Stimulated activated CD8-positive, alpha-beta memory T cell treated with anti-CD3 and anti-CD28 coated beads, Interleukin-7, amount 100 ng/mL, for 1 hour (primary cell): ENCODE measurements around the gene SAPCD2.

Experiments used
- DNase-seq, 2 donors: peaks; one replicate each; pipeline ENCODE4 v3.0.0-alpha.2; 2020; ENCODE audit warnings: low read depth in 2 of 2

Gene SAPCD2

GRCh38 chr9:137107312-137107921, 37.1 kb upstream of the SAPCD2 start:
- DNase-seq, result no peak

GRCh38 chr9:137106662-137107250, 36.4 kb upstream of the SAPCD2 start:
- no peak for DNase-seq

- DNase-seq, result no peak
Observed at GRCh38 chr9:137105814-137106661, 35.7 kb upstream of the SAPCD2 start.

DNA sequence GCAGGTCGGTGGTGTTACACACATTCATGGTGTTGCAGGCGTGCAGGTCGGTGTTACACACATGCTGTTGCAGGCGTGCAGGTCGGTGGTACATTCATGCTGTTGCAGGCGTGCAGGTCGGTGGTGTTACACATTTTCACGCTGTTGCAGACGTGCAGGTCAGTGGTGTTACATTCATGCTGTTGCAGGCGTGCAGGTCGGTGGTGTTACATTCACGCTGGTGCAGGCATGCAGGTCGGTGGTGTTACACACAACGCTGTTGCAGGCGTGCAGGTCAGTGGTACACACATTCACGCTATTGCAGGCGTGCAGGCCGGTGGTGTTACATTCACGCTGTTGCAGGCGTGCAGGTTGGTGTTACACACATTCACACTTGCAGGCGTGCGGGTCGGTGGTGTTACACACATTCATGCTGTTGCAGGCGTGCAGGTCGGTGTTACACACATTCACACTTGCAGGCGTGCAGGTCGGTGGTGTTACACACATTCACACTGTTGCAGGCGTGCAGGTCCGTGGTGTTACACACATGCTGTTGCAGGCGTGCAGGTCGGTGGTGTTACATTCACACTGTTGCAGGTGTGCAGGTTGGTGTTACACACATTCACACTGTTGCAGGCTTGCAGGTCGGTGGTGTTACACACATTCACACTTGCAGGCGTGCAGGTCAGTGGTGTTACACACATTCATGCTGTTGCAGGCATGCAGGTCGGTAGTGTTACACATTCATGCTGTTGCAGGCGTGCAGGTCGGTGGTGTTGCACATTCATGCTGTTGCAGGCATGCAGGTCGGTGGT, 33.0 kb upstream of the SAPCD2 start:
- DNase-seq, result no peak

DNA sequence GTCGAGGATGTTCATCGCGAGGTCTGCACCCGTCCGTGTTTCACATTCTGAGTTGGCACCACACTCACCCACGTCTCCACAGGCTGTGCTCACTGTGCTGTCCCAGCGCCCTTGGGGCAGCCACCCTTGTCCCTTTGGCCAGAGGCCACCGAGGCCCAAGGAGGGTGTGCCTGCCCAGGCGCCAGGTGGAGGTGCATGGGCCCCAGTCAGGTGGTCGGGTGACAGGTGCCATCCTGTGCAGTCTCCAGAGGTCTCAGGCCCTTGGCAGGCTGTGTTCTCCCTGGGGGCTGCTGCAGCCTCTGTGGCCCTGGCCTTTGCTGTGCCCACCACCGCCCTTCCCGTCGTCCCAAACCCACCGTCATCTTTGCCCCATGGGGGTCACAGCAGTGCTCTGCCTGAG, 28.9 kb upstream of the SAPCD2 start:
- DNase-seq, result no peak

DNA sequence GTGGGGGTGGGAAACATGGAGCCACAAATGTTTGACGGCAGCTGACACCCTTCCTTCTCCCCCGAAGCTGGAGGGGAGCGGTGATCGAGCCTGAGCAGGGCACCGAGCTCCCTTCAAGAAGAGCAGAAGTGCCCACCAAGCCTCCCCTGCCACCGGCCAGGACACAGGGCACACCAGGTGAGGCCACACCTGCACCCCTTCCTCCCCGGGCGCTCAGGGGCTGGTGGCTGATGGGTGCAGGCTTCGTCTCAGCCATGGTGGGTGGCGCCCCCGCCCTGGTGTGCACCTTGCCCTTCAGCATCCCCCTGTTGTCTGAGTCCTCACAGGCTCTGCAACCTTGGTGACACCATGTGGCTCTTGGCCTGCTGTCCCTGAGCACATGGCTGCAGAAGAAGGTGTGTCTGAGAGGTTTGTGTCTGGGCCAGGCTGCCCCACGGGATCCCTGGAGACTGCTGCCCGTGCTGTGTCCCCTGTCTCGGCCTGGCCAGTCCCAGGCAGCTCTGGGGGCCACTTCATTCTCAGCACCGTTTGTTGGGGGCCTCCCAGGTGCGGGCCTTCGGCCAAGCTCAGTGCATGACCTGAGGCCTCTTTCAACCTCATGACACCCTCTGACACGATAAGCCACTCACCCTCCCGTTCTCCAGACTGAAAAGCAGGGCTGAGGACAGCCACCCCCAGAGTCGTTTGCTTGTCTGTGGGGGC, 27.6 kb upstream of the SAPCD2 start:
- no peak for DNase-seq

GRCh38 chr9:137096785-137097546, 26.6 kb upstream of the SAPCD2 start:
- no peak for DNase-seq

DNA sequence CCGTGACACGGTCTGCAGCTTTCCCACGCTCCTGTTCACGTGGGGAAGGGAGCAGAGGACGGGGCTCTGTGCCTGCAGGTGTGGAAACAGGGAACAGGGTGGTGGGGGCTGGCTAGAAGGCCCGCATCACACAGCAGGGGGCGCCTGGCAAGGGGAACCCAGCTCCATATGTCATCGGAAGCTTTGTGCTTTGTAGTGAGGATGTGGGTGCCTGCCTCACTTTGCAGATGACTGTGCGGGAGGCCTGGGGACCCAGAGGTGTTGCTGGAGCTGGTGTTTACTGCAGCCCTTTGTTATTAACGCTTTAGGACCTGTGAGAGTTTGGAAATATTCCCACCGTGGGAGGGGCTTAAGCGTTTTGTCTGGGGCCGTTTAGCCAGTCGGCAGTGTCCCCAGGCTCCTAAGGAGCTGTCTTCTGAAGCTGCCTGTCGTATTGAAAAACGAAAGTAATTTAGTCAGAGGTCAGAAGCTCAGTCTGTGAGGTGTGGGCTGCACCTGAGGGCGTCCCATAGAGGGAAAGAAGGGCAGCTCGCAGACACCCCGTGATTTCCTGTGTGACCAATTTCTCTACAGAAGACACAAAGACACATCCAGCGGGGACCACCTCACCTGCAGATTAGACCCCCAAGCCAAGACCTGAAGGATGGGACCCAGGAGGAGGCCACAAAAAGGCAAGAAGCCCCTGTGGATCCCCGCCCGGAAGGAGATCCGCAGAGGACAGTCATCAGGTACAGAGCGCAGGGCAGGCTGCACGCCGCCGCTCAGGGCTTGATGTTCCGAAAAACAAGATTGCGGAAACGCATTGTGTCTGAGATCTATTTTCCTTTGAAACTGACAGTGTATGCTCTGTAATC, 25.5 kb upstream of the SAPCD2 start:
- peak; percentile 59 to 68 for DNase-seq

DNA sequence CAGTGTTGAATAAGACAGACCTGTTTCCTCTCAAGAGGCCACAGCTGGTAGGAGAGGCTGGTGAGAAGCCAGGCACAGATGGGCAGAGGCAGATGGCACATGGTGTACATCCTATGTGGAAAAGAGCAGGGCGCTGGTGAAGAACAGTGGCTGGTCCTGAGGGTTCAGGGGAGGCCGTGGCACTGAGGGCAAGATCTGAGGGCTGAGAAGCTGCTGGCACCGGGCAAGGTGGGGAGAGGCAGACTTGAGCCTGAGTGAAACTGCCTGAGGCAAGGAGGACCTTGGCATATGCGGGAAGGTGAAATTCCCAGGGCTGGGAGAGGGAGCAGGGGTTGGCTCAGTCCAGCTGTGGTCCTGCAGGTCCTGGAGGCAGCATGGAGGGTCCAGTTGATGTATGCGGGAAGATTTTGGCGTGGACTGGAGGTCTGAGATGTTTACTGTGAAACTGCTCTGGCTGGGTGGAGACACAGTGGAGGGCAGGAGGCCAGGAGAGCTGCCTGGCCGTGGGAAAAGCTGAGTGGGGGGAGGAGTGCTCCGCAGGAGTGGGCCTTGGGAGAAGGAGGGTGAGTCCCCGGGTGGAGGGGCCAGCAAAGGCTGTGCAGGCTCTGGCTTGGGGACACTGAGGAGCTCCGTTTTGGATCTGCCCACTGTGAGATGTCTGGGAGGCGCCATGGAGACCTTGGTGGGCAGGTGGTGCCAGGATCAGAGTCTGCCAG, 19.0 kb upstream of the SAPCD2 start:
- DNase-seq, result no peak

- DNase-seq, result no peak
Observed at GRCh38 chr9:137088121-137088520, 17.8 kb upstream of the SAPCD2 start.

GRCh38 chr9:137087409-137087925, 17.1 kb upstream of the SAPCD2 start:
- DNase-seq, result no peak

GRCh38 chr9:137086531-137087408, 16.4 kb upstream of the SAPCD2 start, which contains the start of gene MAN1B1:
Gene MAN1B1, plus strand, starts transcription at chr9:137086985. Its CDS starts 15 bp downstream, at chr9:137087000.
- peak; percentile 98 for DNase-seq

- no peak for DNase-seq
Observed at GRCh38 chr9:137085920-137086530, 15.7 kb upstream of the SAPCD2 start.

- no peak for DNase-seq
Observed at GRCh38 chr9:137084526-137084925, 14.2 kb upstream of the SAPCD2 start.

DNA sequence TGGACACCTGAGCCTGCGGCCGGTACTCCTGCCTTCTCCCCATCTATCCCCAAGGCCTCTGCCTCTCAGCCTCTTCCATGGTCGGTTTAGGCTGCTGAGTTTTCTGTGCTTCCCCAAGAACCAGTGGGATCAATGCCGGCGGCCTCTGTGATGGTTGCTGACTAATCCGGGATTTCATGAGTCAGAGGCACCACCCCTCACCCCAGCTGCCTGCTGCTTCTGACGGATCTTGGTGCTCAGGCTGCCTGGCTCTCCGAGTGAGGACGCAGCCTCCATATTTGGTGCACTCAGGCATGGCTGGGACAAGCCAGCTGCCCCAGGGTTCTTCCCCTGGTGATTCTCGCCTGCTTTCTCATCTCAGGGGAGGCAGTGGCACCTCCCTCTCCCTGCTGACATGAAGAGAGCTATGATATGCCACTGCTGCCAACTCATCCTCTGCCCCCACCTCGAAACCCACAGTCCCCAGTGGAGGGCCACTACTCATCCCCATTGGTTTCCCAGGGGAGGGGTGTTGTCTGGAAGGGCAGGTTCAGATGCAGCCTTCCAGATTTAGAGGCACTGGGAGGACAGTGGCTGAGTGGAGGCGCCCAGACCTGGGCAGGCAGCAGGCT, 13.1 kb upstream of the SAPCD2 start:
- no peak for DNase-seq

DNA sequence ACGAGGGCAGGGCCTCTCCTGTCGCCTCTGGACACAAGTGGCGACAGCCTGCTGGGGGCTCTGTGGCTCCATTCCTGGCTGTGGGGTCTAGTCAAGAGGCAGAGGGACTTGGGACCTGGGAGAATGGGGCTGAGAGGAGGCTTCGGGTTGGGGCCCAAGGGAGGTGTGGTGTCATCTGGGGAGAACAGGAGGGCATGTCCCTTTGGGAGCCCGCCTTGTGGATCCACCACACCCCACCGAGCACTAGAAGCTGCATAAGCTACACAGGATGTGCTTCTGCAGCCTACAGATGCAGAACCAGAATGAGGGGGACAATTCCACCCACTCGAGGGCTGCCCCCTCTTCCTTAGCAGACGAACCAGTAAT, 12.6 kb upstream of the SAPCD2 start:
- no peak for DNase-seq
